Stimulated activated CD4-positive, alpha-beta T cell treated with anti-CD3 and anti-CD28 coated beads, Interleukin-2, amount 100 ng/mL, for 4 hours (primary cell): ENCODE measurements around the gene MYH7.
"Not testable (repeated sequence)": the region's sequence is repeated elsewhere in the genome, so short reads cannot be mapped to it uniquely, and the experiment has no call there.

Experiments used
- DNase-seq: peaks from one replicate; pipeline ENCODE4 v3.0.0-alpha.2; 2020; ENCODE audit warnings: low read depth

Gene MYH7

DNA sequence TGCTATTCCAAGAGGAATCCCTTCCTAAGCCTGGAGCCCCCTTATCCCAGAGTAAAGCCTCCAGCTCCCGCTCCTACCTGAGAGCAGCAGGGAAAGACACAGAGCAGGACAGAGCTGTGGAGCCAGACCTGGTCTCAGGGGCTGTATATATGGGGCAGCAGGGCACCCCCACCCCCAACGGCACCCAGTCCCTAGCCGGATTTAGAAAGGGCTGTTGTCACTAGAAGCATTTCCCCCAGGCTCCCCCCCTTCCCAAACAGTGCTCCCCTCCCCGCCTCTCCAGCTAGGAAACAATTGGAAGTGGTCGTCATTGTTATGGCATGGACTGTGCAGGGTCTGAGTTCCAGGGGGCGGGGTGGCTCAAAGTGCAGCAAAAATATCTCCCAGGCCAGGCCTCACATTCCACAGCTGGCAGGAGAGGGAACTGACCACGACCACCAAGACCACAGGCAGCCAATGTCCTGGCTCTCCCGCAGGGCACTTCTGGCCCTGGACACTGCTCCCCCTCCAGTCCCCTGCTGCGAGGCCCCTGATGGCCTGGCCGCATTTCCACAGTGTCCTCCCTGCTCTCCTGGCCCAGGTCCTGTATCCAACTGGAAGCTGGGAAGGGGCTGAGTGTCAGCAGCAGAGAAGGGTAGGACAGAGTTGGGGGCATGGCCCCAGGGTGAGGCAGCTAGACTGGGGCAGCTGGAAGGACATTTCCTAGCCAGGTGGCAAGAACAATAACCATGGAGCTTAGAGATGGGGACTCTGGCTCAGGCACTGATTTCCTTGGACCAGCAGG lies at the start of gene MYH7:
MYH7 (minus strand) TSS at position 118 of the 784 bp plus-strand sequence. CDS start 1,928 bp downstream, outside the sequence.
- DNase-seq, result no peak

DNA sequence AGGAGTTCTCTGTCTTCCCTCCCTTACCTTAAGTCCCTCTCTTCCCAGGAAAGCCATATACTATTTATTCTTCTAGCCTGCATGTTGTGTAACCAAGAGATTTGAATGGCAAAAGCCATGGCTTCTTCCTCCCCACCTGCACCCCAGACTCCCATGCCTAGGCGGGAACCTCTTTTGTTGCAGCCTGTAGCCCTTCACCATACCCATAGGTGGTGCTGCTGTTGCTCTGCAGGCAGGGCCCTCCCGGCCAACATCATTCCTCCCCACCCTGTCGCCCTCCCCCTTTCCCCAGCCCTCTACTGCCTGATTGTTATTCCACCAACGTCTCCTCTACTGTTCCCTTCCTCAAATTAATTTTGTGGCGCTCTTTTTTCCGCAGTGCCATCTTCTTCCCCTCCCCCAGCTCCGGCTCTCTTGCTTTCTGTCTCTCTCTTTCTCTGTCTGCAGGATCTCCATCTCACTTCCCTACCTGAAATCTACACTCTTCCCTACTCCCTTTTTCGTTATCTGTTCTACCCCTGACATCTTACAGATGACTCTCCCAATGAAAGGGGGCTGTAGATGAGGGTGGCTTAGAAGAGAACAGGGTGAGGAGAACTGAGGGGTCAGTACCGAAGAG lies 47.9 kb upstream of the MYH7 start:
- no peak for DNase-seq

DNA sequence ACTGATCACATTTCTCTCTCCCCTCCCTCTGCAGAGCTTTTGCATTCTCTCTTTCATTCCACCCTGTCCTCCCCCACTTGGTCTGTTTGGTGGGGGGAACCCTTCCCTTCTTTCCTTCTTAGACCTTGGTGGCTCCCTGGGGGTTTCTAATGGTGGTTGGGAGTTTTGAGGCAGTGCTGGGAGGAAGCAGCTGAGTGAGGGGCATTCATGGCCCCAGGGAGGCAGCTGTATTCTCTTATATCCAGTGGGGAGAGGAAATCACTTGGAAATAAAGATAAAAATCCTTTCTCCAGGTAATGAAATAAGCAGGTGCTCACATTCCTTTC lies 47.3 kb upstream of the MYH7 start:
- no peak for DNase-seq

GRCh38 chr14:23481979-23482822 lies 46.7 kb upstream of the MYH7 start:
- DNase-seq, result no peak

- DNase-seq, result no peak
Observed at GRCh38 chr14:23481362-23481970, 46.0 kb upstream of the MYH7 start.

DNA sequence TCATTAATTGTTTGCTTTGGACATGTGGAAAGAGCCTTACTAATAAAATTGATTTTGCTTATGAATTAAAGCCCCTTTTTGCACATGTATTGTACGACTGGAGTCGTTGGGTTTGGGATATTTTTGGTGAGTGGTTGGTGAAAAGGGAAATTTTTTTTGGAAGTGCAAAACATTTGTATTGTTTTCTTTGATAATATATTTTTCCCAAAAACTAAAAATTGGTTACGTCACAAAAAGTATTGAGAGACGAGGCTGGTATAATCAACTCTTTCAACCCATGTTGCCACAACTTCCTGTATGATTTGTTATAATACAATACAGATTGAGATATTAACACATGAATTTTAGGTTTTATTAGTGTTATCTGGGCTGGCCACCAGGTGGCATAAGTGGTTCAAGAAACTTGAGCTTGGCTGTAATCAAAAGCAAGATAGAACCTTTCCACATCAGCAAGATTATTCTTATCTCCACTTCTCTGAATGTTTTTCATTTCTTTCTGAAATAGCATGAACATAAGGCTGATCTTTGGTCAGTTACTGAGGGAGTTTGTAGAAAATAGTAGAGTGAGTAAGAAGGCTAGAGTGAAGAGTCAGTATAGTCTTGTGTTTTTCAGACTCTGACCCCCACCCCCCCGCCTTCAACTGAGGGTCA lies 42.8 kb upstream of the MYH7 start:
- peak; percentile 57 for DNase-seq

- DNase-seq, result no peak
Observed at GRCh38 chr14:23470947-23471346, 35.5 kb upstream of the MYH7 start.

DNA sequence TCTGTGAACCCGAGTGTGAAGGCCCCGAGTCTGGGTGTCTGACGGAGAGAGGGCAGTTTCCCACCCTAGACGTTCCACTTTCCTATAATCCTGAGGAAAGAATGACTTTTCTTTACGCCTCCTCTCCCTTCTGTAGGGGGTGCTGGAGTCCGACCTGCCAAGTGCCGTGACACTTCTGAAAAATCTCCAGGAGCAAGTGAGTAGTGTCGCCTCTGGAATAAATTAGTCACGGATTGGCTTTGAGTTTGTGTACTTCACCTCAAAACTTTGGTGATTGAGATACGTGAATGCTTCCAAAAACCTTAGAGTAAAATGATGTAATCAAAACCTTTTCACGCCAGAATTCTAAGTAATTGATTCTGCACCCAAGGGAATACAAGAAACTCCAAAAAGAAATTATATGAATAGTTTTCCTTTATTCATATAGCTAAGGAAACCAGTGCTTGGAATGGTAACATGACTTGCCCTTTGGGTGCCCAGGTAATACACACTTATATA lies 34.5 kb upstream of the MYH7 start:
- peak; percentile 42 for DNase-seq

- DNase-seq, result peak; percentile 88
Observed at GRCh38 chr14:23469127-23469905, 33.9 kb upstream of the MYH7 start, which contains the start of gene NGDN. Gene NGDN (plus strand): TSS chr14:23469703. CDS start chr14:23469716, 13 bp downstream.

DNA sequence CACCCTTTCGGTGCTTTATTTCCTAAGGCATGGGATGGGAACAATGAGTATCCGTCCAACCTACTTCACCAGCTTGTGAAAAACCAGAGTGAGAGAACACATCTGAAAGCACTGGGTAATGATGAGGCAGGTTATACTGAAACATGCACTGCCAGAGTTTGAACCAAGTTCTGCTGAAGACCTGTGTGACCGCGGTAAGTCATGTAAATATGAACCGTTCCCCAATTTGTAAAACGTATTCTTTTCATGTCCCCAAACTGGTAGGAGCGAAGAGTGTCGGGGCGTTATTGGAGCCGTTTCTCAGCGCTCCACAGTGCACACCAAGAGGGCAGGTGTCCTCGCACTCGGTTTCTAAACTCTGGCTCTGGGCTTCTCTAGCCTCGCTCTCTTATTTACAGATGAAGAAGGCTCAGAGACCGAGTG lies 33.3 kb upstream of the MYH7 start:
- DNase-seq, result no peak

GRCh38 chr14:23465261-23465660 lies 29.8 kb upstream of the MYH7 start:
- no peak for DNase-seq

DNA sequence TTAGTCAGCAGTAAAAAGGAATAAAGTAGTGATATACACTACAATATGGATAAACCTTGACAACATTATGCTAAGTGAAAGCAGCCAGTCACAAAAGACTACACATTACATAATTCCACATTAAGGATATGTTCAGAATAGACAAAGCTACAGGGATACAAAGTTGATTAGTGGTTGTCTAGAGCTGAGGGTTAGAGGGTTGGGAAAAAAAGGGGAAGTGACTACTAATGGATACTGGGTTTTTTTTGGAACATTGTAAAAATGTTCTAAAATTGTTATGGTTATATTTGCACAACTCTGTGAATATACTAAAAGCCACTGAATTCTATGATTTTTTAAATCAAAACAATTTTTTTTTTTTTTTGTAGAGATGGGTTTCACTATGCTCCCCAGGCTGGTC lies 29.2 kb upstream of the MYH7 start:
- DNase-seq, result no peak

- no peak for DNase-seq
Observed at GRCh38 chr14:23460960-23461359, 25.5 kb upstream of the MYH7 start.

DNA sequence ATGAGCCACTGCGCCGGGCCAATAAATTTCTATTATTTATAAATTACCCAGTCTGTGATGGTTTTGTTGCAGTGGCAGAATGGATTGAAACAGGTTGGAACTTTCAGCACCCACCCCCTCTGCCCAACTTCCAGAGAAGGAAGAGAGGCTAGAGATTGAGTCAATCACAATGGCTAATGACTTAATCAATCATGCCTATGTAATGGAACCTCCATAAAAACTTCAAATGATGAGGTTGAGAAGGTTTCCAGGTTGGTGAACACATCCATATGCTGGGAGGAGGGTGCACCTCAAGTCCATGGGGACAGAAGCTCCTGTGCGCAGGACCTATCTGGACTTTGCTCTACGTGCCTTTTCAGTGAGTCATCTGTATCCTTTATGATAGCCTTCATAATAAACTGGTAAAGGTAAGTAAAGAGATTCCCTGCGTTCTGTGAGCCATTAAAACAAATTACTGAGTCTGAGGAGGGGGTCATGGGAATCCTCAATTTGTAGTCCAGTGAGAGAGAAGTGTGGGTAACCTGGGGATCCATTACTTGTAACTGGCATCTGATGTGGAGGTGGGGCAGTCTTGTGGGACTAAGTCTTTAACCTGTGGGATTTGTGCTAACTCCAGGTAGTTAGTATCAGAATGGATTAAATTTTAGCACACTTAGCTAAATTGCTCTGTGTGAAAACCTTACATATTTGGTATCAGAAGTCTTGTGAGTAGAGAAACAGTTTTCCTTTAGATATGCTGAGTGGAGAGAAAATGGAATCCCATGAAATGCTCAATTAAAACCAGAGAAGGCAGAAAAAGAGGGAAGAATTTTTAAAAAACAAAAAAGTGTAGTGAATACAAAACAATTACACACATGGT lies 22.4 kb upstream of the MYH7 start:
- no peak for DNase-seq

- DNase-seq, result not testable (repeated sequence)
Observed at GRCh38 chr14:23456883-23457586, 21.6 kb upstream of the MYH7 start.

DNA sequence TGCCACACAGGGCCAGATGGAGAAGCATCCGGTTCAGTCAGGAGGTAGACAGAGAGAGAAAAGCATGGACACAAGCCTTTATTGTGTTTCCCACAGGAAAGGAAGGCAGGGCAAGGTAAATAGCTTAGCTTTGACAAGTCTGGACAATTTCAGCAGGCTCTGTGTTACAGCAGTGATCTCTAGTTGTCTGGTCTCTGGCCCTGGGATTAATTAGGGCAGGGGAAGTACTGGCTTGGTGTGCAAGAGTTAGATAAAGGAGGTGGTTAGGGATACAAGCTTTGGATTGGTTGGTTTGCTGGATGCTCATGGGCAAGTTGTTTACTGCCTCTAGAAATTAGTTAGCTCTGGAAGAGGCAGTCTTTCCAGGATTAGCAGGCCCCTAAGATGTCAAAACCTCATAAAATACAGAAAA lies 19.0 kb upstream of the MYH7 start:
- DNase-seq, result no peak

DNA sequence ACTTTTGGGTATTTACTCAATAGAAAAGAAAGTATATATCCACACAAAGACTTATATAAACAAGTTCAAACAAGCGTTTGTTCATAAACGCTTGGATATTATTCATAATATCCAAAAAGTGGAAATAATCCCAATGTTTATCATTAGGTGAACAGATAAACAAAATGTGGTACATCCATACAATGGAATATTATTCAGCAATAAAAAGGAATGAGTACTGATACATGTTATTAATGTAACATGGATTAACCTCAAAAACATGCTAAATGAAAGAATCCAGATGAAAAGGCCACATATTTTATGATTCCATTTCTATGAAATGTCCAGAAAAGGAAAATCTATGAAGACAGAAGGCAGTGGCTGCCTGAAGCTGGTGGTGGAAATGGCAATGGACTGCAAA lies 16.8 kb upstream of the MYH7 start:
- no peak for DNase-seq

GRCh38 chr14:23450379-23450778 lies 14.9 kb upstream of the MYH7 start:
- DNase-seq, result no peak

- no peak for DNase-seq
Observed at GRCh38 chr14:23449314-23449713, 13.9 kb upstream of the MYH7 start.
